SK-N-MC (cell line): ENCODE data around the gene HRC.

Experiments used
- EZH2 ChIP-seq: fragments of 200-600 bp; sonication (generic); IDR thresholded peaks from one replicate; pipeline ENCODE4 v1.6.1; 2017; ENCODE audit warnings: antibody characterized with exemption
- POLR2AphosphoS5 ChIP-seq: IDR thresholded peaks from 2 replicates; pipeline ENCODE4 v1.6.1; 2012; ENCODE audit warnings: mild to moderate bottlenecking, low read depth, low read length, borderline replicate concordance

- TF ChIP-seq EZH2, result no peak
- TF ChIP-seq POLR2AphosphoS5, result no peak
Observed at GRCh38 chr19:49107625-49108459, 47.4 kb downstream of the HRC start.
